HG02678 (cell line): ENCODE data around the gene CABLES2.
A peak's percentile ranks its signal among the peaks of the same experiment; 100 is the strongest.

Experiments used
- ATAC-seq: cut with Tn5 transposase; IDR thresholded peaks from one replicate; pipeline ENCODE4 v1.9.1; 2021; ENCODE audit warnings: mild to moderate bottlenecking, moderate library complexity; ENCODE audit not compliant: unreplicated experiment

Gene CABLES2, protein sequence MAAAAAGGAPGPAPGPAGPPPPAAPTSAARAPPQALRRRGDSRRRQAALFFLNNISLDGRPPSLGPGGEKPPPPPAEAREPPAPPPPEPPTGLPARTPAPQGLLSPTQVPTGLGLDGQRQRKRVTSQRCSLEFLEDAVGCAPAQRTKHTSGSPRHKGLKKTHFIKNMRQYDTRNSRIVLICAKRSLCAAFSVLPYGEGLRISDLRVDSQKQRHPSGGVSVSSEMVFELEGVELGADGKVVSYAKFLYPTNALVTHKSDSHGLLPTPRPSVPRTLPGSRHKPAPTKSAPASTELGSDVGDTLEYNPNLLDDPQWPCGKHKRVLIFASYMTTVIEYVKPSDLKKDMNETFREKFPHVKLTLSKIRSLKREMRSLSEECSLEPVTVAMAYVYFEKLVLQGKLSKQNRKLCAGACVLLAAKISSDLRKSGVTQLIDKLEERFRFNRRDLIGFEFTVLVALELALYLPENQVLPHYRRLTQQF

DNA sequence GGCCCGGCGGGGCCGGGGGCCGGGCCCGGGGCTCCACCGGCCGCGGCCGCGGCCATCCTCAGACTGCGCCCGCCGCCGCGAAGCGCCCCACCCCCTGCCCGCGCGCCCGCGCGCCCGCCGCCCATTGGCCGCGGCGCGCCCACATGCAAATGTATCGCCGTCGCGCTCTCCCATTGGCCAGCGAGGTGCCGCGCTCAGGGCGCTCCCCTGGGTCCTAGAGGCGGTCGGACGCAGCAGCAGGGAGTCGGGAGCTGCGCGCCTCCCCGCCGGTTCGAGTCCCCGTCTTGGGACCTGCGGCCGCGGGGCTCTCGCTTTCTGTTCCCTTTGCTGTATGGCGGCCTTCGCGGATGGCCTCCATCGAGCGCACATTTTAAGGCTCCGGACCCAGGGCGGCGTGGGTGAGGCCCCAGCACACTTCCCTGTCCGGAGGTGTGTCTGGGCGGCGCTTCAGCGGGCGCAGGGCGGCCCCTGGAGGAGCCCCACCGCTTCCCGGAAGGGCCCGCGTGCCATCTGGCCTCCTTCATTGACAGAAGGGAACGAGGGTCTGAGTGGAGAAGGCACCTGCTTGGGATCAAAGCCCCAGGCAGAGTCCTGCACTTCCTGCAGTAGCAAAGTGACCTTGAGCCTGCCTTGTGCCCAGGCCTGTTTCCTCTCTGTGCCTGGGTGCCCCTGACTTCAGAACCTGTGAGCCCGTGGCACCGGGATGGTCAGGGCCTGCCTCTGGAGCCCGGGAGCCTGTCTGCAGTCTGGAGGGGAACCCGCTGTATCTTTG lies at the start of gene CABLES2:
TSS of gene CABLES2 (minus strand) at position 65 of the 772 bp plus-strand sequence. CDS start at position 56, 9 bp downstream.
- ATAC-seq, result peak; percentile 89

DNA sequence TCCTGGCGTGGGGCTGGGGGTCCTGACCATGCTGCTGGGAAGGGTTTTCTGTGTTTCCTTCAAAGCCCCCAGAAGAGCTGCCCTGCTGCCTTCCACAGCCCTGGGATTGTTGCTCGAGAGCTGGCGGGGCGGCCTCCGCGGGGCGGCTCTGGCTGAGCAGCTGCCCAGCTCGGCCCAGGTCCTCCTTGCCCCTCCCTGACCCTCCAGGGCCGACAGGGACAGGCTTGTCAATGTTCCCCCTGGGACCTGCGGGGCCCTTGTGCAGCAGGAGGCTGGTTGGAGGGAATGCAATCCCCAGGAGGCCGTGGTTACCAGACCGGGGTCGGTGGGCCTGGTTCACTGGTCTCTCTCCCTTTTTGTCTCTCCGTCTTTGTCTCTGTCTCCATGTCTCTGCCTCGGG lies 48.8 kb upstream of the CABLES2 start:
- ATAC-seq, result no peak

DNA sequence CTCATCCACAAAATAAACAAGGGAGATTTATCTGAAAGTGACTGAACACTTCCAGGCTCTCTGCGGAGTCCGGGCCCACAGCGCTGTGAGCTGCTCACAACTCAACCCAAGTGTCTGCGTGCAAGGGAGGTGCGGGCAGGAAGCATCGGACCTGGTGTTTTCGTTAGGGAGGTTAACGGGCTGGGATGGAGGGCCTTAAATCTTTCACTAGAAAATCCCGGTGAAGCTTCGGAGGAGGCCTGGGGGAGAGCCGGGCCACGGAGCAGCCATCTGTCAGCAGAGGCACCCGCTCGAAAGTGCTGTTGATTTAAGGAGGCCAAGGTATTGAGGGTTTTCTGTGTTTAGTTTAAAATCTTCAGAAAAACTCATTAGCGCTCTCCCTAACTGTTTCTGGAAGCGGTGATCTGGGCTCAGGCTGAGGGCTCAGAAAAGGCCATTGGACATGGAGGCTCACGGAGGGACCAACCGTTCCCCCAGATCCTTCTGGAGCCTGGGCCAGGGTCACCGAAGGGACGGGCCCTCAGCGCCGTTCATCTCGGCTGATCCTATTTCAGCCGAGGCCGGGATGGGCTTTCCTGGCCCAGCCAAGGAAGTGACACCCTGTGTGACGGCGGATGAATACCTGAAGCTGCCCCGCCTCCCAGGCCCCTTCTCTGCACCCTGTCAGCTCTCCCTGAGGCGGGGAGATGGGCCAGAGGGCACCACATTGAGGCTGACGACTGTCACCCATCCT lies 48.0 kb upstream of the CABLES2 start:
- ATAC-seq, result no peak

DNA sequence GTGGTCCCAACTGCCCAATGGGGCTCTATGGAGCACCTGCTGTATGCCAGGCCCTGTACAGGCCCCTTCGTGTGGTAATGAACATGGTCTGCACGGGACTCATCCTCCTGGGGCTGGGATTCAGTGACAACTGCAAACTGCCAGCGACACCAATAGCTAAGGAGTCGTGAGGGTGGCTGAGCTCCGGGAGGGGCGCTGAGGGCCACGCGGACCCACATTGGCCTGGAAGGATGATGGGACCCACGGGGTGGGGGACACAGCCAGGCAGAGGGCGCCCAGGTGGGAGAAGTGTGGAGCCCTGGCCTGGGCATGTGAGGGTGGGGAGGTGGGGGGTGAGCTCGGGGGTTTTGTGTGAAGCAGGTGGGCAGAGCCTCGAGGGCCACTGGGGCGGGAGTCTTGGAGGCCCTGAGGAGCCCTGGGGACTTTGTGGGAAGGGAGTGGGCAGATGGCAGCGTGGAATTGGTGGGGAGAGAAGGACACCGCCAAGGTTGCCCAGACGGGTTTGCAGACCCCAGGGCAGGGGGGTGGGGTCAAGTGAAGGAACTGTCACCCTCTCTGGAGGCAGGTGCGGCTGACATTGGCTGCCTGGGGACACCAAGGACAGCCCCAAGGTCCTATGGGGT lies 46.2 kb upstream of the CABLES2 start:
- no peak for ATAC-seq

DNA sequence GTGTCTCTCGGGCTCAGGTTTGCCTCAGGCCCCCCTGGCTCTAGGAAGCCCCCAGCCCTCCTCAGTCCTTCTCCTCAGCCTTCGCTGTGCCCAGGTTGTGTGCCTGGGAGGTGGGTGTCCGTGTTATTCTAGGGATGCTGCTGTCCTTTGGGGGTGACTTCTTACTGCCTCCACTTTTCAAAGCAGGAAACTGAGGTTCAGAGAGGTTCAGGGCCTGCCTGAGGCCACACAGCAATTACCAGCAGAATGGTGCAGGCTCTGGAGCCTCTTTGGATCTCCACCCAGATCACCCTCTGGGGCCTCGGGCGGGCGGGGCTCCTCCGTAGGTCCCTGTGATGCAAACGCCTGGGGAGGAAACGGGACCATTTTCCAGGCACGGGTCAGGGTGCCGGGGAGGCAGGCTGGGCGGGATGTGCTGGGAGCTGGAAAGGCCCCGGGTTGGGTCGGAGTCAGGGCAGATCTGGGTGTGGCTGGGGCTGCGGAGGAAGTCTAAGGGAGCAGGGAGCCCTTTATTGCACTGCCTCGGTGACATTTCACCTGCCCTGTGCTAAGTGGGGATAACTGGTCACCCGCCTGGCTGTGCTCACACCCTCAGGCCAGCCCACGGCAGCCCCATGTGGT lies 45.5 kb upstream of the CABLES2 start:
- no peak for ATAC-seq

DNA sequence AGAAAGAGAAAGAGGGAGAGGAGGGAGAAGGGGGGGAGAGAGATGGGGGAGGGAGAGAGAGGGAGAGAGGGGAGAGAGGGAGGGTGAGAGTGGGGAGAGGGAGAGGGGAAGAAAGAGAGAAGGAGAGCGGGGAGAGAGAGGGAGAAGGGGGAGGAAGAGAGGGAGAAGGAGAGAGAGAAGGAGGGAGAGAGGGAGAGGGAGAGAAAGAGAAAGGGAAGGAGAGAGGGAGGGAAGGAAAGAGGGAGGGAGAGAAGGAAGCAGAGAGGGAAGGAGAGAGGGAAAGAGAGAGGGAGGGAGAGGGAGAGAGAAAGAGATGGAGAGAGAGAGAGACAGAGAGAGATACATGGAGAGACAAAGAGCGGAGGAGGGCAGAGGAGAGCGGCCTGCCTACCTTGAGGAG lies 44.9 kb upstream of the CABLES2 start:
- ATAC-seq, result no peak

DNA sequence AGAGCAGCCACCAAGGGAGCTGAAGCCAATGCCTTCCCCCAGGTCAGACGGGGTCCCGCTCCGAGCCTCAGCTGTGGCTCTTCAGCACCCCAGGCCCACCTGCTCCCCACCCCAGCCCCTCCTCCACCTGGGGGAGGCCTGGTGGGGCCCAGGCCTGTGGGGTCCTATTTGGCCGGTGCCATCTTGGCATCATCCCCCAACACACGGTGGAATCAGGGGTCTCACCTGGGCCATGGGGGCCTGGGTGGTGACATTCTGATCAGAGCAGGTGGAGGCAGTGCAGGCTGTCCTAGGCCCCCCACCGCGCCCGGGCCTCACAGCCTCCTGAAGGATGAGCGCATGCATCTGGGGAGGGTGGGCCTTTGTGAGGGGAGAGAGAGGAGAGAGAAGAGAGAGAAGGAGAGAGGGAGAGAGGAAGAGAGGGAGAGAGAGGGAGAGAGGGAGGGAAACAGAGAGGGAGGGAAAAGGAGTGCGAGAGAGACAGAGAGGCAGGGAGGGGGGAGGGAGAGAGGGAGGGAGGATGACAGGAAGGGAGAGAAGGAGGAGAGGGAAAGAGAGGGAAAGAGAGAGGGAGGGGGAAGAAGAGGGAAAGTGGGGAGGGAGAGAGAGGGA lies 44.2 kb upstream of the CABLES2 start:
- ATAC-seq, result no peak

DNA sequence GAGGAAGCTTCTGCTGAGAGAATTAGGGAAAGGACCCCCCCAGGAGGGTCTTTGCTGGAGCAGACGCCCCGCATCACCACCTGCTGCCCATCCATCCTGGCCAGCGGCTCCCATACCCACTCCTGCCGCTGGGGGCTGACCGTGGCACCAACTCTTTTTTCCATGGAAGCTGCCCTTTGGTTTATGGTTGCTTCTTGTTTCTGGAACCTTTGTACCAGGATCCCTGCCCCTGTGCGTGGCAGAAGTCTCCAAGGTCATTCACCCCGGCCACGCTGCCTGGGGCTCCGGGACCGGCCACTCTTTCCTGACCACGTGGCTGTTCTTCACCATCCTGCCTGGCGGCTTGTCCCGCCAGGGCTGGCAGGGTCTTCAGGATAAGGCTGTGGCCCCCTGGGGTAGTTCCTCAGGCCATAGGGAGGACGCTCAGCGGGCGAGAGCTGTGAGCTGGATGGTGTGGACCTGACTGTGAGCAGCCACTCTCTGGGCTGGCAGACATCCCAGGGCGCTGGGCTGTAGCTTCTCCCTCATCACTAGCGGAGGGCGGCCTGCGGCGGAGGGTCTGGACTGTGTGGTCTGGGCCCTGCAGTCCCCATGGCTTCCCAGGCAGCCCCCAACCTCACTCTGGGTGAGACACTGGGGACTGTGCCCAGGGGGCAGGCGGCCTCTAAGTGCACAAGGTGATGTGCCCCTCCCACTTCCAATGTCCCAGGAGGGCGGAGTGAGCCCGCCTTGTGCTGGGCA lies 43.0 kb upstream of the CABLES2 start:
- no peak for ATAC-seq

DNA sequence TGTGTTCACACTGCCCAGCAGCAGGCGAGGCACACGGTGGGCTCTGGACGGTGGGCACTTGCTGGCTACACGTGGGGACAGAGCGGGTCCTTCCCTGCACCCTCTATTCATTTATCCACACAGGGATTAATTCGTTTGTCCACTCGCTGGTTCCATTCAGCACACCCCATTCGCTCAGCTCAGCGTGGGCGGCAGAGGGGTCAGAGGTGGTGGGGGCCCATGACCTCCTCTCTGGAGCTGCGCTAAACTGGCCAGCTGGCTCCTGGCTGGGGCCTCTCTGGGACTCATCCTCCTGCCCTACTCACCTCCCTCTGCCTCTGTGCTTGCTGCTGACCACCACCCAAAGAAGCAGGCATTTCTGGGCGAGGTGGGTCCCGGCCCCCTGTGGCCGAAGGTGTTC lies 41.7 kb upstream of the CABLES2 start:
- ATAC-seq, result no peak

DNA sequence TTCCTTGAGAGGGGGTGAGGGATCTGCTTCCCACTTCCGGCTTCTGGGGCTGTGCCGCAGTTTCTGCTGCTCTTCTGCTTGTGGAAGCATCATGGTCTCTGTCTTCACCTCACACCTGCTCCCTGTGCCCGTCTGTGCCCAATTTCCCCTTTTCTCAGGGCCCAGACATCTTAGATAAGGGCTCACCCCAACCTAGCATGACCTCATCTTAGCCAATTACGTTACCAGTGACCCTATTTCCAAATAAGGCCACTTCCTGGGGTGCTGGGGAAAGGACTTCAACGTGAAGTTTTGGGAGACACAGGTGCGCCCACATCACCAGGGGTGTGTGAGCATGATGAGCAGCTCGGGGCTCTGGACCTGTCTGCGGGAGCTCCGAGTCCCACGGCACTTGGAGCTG lies 41.0 kb upstream of the CABLES2 start:
- ATAC-seq, result no peak

DNA sequence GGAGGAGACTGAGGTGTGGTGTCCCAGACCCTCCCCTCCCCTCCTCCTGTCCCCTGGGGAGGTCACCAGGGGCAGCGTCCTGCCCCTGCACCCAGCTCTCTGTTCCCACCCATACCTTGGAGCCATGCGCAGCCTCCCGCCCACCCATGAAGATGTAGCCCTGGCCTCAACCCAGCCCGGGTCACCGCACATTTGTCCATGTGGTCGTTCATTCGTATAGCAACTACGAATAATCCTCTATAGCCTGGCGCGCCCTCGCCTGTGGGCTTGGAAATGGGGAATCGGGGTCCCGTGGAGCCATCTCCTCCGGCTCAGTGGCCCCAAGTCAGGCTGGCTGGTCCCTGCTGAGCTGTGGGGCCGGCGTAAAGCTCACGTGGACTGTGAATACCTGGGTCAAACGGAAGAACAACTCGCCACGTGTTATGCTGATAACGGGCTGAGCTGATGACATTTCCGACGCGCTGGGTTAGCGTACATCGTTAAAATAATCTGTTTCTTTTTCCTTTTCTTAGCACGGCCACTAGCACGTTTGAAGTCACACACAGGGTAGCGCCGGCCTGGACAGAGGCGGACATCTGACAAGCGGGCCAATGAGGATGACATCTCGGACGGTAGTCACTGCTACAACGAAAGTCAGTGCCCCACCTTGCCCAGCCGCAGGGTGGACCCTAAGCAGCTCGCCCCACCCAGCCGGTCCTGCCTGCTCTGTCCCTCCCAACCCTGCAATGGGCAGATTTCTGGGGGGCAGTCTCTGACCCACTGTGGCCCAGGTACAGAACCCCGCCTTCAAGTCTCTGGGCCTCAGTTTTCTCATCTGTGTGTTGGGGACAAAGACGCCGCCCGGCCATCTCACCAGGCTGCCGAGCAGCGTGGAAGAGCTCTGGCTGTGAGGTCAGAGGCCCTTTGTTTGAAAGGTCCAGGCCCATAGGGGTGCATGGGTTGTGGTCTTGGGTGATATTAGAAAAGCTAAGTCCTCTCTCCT lies 40.1 kb upstream of the CABLES2 start:
- ATAC-seq, result no peak

DNA sequence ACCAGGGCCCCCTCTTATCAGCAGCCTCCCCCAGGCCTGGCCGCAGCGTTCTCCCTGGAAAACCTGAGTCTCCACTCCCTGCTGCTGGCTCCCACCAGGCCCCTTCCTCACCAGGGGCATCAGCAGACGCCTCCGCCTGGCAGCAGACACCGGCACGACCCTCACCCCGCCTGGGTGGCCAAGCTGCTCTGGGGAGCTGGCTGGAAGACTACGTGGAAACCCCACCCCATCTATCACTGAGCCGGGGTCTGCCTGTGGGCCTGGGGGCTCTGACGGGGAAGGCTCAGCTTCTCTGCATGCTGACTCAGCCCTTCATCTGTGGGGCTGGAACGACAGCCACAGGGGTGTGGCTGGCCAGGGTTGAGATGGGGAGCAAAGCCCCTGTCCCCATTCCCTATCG lies 39.4 kb upstream of the CABLES2 start:
- ATAC-seq, result no peak

DNA sequence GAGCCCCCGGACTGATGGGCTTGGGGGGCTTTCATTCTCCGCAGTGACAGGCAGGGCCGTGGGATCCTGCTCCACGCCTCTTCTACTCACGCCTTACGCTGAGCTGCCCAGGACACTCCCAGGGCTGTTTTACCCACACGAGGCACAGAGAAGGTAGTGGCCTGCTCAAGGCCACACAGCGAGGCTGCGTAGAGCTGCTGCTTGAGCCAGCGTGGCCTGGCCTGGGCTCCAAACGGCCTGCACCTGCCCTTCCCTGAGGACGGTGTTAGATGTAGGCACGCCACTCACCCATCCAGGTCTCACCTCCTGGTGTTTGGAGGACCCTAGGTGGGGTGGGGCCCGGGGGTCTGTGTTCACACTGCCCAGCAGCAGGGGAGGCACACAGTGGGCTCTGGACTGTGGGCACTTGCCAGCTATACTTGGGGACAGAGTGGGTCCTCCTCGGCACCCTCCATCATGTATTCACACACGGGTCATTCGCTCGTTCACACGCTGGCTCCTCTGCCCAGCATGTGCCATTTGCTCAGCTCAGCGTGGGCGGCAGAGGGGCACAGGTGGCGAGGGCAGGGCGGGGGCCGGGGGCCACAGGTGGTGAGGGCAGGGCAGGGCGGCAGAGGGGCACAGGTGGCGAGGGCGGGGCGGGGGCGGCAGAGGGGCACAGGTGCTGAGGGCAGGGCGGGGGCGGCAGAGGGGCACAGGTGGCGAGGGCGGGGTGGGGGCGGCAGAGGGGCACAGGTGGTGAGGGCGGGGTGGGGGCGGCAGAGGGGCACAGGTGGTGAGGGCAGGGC lies 38.7 kb upstream of the CABLES2 start:
- ATAC-seq, result no peak

DNA sequence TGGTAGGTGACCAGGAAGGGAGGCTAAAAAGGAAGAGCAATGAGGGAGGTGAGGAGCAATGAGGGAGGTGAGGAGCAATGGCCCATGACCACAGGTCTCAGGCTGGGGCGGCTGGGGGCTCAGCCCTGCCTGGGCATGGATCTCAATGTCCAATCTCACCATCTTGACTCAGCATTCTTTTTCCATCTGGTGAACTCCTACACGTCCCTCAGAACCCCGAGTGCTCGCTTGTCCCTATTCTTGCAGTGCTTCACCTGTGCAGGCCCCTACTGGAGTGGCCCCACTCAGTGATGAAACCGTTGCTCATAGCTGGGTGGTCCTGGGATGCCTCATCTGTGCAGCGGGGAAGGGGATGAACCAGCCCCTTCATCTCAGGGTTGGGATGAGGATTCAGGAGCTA lies 37.2 kb upstream of the CABLES2 start:
- no peak for ATAC-seq

DNA sequence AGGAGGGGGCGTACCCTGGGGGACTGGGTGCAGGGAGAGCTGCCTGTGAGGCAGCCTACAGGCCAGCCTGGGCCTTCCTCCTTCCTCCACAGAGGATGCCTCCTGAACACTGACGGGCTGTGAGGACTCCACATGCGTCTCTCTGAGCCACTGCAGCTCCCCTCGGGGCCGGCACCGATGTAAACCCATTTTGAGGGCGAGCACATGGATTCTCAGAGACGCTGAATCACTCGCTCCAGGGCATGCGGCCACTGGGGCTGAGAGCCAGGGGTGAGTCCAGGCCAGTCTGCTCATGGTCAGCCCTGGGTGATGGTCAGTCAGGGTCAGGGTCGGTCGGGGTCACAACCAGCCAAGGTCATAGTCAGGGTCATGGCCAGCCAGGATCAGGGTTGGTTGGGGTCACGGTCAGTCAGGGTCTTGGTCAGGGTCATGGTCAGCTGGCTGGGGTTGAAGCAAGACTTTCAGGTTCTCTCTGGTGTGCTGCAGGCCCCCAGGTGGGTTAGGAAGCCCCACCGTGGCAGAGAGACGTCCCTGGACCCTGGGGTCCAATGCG lies 35.0 kb upstream of the CABLES2 start:
- no peak for ATAC-seq

DNA sequence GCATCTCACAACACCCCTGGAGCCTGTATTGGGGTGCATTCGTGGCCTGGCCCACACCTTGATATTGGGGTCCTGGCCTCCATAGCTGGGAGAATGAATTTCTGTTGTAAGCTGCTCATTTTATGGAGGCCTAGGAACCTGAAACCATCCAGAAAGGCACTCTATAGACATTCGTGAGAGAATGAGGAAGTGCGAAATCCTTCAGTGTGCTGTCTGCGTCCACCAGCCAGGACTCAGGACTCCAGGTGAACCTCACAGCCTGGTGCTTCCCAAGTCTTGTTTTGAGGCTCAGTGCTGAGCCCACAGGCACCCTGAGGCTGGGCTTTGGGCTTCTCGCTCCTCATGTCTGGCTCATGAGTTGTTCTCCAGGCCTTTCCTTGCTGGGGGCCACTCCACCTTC lies 32.1 kb upstream of the CABLES2 start:
- no peak for ATAC-seq

DNA sequence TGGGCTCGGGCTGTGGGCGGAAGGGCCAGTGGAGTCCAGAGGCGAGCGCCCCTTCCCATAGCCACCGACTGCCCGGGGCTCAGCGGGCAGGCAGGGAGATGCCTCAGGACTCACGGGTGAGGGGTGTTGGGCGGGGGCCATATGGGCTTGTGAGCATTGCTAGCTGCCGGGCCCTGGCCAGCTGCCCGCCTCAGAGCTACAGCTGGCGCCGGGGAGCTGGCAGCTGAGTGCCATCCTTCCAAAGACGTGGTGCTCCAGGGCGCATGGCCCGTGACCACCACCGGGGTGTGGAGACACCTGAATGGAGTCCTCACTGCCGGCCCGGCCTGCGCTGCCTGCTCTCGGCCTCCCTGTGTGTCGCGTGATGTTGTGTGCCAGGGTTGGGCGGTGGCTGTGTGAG lies 30.8 kb upstream of the CABLES2 start:
- no peak for ATAC-seq
